Neural cell (in vitro differentiated cells): Measurements from ENCODE around the gene HEMK1.

ENCODE experiments used
- EP300 ChIP-seq: fragments of 450-650 bp; conservative IDR thresholded peaks from 2 replicates; pipeline ENCODE4 v1.6.1; 2014; ENCODE audit warnings: antibody characterized with exemption, mild to moderate bottlenecking, moderate library complexity; ENCODE audit not compliant: poor library complexity, severe bottlenecking
- RAD21 ChIP-seq: fragments of 450-650 bp; conservative IDR thresholded peaks from 2 replicates; pipeline ENCODE4 v1.6.1; 2014; ENCODE audit warnings: antibody characterized with exemption, mild to moderate bottlenecking, moderate library complexity
- TF ChIP-seq, protein P1 (sequence below): fragments of 450-650 bp; IDR thresholded peaks from 2 replicates; pipeline ENCODE4 v1.5.1; 2014; ENCODE audit warnings: antibody characterized with exemption, mild to moderate bottlenecking, moderate library complexity; ENCODE audit not compliant: poor library complexity, severe bottlenecking

- no peak for TF ChIP-seq EP300
- TF ChIP-seq, protein P1, sequence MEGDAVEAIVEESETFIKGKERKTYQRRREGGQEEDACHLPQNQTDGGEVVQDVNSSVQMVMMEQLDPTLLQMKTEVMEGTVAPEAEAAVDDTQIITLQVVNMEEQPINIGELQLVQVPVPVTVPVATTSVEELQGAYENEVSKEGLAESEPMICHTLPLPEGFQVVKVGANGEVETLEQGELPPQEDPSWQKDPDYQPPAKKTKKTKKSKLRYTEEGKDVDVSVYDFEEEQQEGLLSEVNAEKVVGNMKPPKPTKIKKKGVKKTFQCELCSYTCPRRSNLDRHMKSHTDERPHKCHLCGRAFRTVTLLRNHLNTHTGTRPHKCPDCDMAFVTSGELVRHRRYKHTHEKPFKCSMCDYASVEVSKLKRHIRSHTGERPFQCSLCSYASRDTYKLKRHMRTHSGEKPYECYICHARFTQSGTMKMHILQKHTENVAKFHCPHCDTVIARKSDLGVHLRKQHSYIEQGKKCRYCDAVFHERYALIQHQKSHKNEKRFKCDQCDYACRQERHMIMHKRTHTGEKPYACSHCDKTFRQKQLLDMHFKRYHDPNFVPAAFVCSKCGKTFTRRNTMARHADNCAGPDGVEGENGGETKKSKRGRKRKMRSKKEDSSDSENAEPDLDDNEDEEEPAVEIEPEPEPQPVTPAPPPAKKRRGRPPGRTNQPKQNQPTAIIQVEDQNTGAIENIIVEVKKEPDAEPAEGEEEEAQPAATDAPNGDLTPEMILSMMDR, result no peak
- TF ChIP-seq RAD21, result no peak
Observed at GRCh38 chr3:50620420-50620819, 51.1 kb downstream of the HEMK1 start.
